DMS79 treated with DMSO at 0.1 percent for 48 hours (cell line): ENCODE results near the gene DGCR8.

Experiments used
- DNase-seq: peaks from one replicate; lab custom pipeline; 2025; lab: John Stamatoyannopoulos, UW

Gene DGCR8

GRCh38 chr22:20052309-20053259 lies 27.5 kb upstream of the DGCR8 start:
- DNase-seq: no peak

GRCh38 chr22:20053407-20054033 lies 26.5 kb upstream of the DGCR8 start:
- DNase-seq: no peak

- DNase-seq: no peak
Measured at GRCh38 chr22:20054034-20054427, 26.0 kb upstream of the DGCR8 start.

GRCh38 chr22:20054485-20054884 lies 25.6 kb upstream of the DGCR8 start:
- DNase-seq: no peak

- DNase-seq: no peak
Measured at GRCh38 chr22:20055144-20055543, 24.9 kb upstream of the DGCR8 start.

- no peak for DNase-seq
Measured at GRCh38 chr22:20055654-20056053, 24.4 kb upstream of the DGCR8 start.

- DNase-seq: no peak
Measured at GRCh38 chr22:20056161-20056560, 23.9 kb upstream of the DGCR8 start.

GRCh38 chr22:20056696-20057386 lies 23.2 kb upstream of the DGCR8 start:
- DNase-seq: no peak

- no peak for DNase-seq
Measured at GRCh38 chr22:20057596-20058268, 22.3 kb upstream of the DGCR8 start.

- DNase-seq: no peak
Measured at GRCh38 chr22:20058989-20059770, 20.9 kb upstream of the DGCR8 start.

- DNase-seq: no peak
Measured at GRCh38 chr22:20060700-20061480, 19.2 kb upstream of the DGCR8 start.

GRCh38 chr22:20061481-20061861 lies 18.6 kb upstream of the DGCR8 start:
- no peak for DNase-seq

- DNase-seq: no peak
Measured at GRCh38 chr22:20062043-20062765, 17.8 kb upstream of the DGCR8 start.

- no peak for DNase-seq
Measured at GRCh38 chr22:20062766-20063083, 17.3 kb upstream of the DGCR8 start.

- DNase-seq: no peak
Measured at GRCh38 chr22:20063271-20064139, 16.5 kb upstream of the DGCR8 start.

GRCh38 chr22:20064140-20064480 lies 15.9 kb upstream of the DGCR8 start:
- no peak for DNase-seq

GRCh38 chr22:20064545-20065262 lies 15.3 kb upstream of the DGCR8 start:
- DNase-seq: no peak

- no peak for DNase-seq
Measured at GRCh38 chr22:20065896-20066616, 14.0 kb upstream of the DGCR8 start.
